GM23338 (cell line): Measurements from ENCODE around the gene MRPL52. TPM values are rescaled to one million over a fixed set of nuclear protein-coding genes. Genes with fewer than 3 reads are reported as not detected.

Source experiments
- ATAC-seq: fragments of 200-7000 bp; cut with Tn5 transposase; 3 replicates; pipeline ENCODE4 v1.9.1; 2020
- DNase-seq: peaks from one replicate; pipeline ENCODE4 v3.0.0-alpha.2; 2015; ENCODE audit warnings: low spot score
- H2AFZ ChIP-seq: fragments of 200-600 bp; sonication (generic); 2 replicates; pipeline ENCODE4 v1.8.0; 2016; ENCODE audit warnings: antibody characterized with exemption, mild to moderate bottlenecking, moderate library complexity
- H3F3A ChIP-seq: fragments of 200-600 bp; sonication (generic); replicated peaks from 2 replicates; pipeline ENCODE4 v1.8.0; 2017; ENCODE audit warnings: antibody characterized with exemption, mixed run types, low read depth
- H3K27ac ChIP-seq: fragments of 200-600 bp; sonication (generic); 2 replicates; pipeline ENCODE4 v1.6.1; 2016; ENCODE audit warnings: low read depth
- H3K27me3 ChIP-seq: fragments of 200-600 bp; sonication (generic); 2 replicates; pipeline ENCODE4 v1.8.0; 2016; ENCODE audit warnings: mild to moderate bottlenecking, mixed run types, moderate library complexity; ENCODE audit not compliant: insufficient read depth
- H3K36me3 ChIP-seq: fragments of 200-600 bp; sonication (generic); 2 replicates; pipeline ENCODE4 v1.8.0; 2016; ENCODE audit warnings: mild to moderate bottlenecking; ENCODE audit not compliant: insufficient read depth
- H3K4me1 ChIP-seq: fragments of 200-600 bp; sonication (generic); 2 replicates; pipeline ENCODE4 v1.8.0; 2016; ENCODE audit warnings: mild to moderate bottlenecking, moderate library complexity; ENCODE audit not compliant: insufficient read depth
- H3K4me2 ChIP-seq: fragments of 200-600 bp; sonication (generic); 2 replicates; pipeline ENCODE4 v1.7.1; 2017; ENCODE audit warnings: mixed run types
- H3K4me3 ChIP-seq: fragments of 200-600 bp; sonication (generic); 2 replicates; pipeline ENCODE4 v1.6.1; 2016; ENCODE audit warnings: mixed run types
- H3K79me2 ChIP-seq: fragments of 200-600 bp; sonication (generic); replicated peaks from 2 replicates; pipeline ENCODE4 v1.8.0; 2017; ENCODE audit warnings: mild to moderate bottlenecking; ENCODE audit not compliant: insufficient read depth
- H3K9me2 ChIP-seq: fragments of 200-600 bp; sonication (generic); 2 replicates; pipeline ENCODE4 v1.8.0; 2017; ENCODE audit not compliant: insufficient read depth
- H4K20me1 ChIP-seq: fragments of 200-600 bp; sonication (generic); replicated peaks from 2 replicates; pipeline ENCODE4 v1.8.0; 2017; ENCODE audit warnings: mild to moderate bottlenecking; ENCODE audit not compliant: insufficient read depth
- H3K27ac Mint-ChIP-seq: 2 replicates; pipeline ENCODE4 v1.8.0; 2020; ENCODE audit warnings: inconsistent platforms, mild to moderate bottlenecking, moderate library complexity, mixed read lengths
- H3K27me3 Mint-ChIP-seq: 3 replicates; pipeline ENCODE4 v1.8.0; 2022; ENCODE audit warnings: low read depth, mild to moderate bottlenecking, moderate library complexity, mixed read lengths, inconsistent platforms; ENCODE audit not compliant: insufficient read depth, poor library complexity
- H3K36me3 Mint-ChIP-seq: 3 replicates; pipeline ENCODE4 v1.8.0; 2021; ENCODE audit warnings: low read depth, mild to moderate bottlenecking, inconsistent platforms, moderate library complexity, mixed read lengths
- H3K4me1 Mint-ChIP-seq: 3 replicates; pipeline ENCODE4 v1.8.0; 2020; ENCODE audit warnings: mild to moderate bottlenecking, inconsistent platforms, mixed read lengths
- H3K4me3 Mint-ChIP-seq: 3 replicates; pipeline ENCODE4 v1.8.0; 2021; ENCODE audit warnings: moderate library complexity, mild to moderate bottlenecking, inconsistent platforms, mixed read lengths
- H3K9me3 Mint-ChIP-seq: 3 replicates; pipeline ENCODE4 v1.8.0; 2020; ENCODE audit warnings: moderate library complexity, mild to moderate bottlenecking, inconsistent platforms, mixed read lengths
- CREB1 ChIP-seq: fragments of 250-450 bp; sonication (Bioruptor Pico); IDR thresholded peaks from 2 replicates; pipeline ENCODE4 v1.5.0; 2020; ENCODE audit warnings: low read depth, mild to moderate bottlenecking, moderate library complexity
- EZH2 ChIP-seq: fragments of 200-600 bp; sonication (generic); IDR thresholded peaks from one replicate; pipeline ENCODE4 v1.8.0; 2017; ENCODE audit warnings: antibody characterized with exemption, mild to moderate bottlenecking, low read depth; ENCODE audit not compliant: unreplicated experiment
- EZH2phosphoT487 ChIP-seq: fragments of 200-600 bp; sonication (generic); IDR thresholded peaks from one replicate; pipeline ENCODE4 v1.8.1; 2018; ENCODE audit warnings: antibody characterized with exemption; ENCODE audit not compliant: unreplicated experiment
- JUNB ChIP-seq: IDR thresholded peaks from one replicate; pipeline ENCODE4 v1.6.1; 2016; ENCODE audit warnings: antibody characterized with exemption; ENCODE audit not compliant: unreplicated experiment
- NANOG ChIP-seq: IDR thresholded peaks from 2 replicates; pipeline ENCODE4 v1.6.1; 2016; ENCODE audit warnings: antibody characterized with exemption, borderline replicate concordance
- POLR2AphosphoS5 ChIP-seq: IDR thresholded peaks from 2 replicates; pipeline ENCODE4 v1.6.1; 2016; ENCODE audit warnings: antibody characterized with exemption, low read depth
- STAT1 ChIP-seq: IDR thresholded peaks from one replicate; pipeline ENCODE4 v1.6.1; 2016; ENCODE audit warnings: antibody characterized with exemption; ENCODE audit not compliant: unreplicated experiment
- ZNF114 ChIP-seq: fragments of 250-450 bp; sonication (Bioruptor Pico); IDR thresholded peaks from 2 replicates; pipeline ENCODE4 v1.5.0; 2020; ENCODE audit warnings: mild to moderate bottlenecking, moderate library complexity
- ZNF331 ChIP-seq: fragments of 250-450 bp; sonication (Bioruptor Pico); IDR thresholded peaks from 2 replicates; pipeline ENCODE4 v1.5.0; 2020; ENCODE audit warnings: low read depth, mild to moderate bottlenecking, moderate library complexity
- polyA plus RNA-seq: library from polyadenylated mRNA; unstranded; fragments of >200 nt; fragmentation: Nextera tagmentation; extraction: Ambion mirVana; gene quantifications from 2 replicates; pipeline ENCODE4 v1.2.1, GENCODE V29; 2016
- total RNA-seq: library from RNA; depleted of rRNA; stranded (reverse); fragments of >200 nt; shearing (Covaris generic); gene quantifications from 2 replicates; pipeline ENCODE4 v1.2.3, GENCODE V29; 2014
- TF ChIP-seq, protein P1 (sequence below): IDR thresholded peaks from 2 replicates; pipeline ENCODE4 v1.6.1; 2016; ENCODE audit warnings: antibody characterized with exemption
- TF ChIP-seq, protein P2 (sequence below): fragments of 250-450 bp; sonication (Bioruptor Pico); IDR thresholded peaks from 2 replicates; pipeline ENCODE4 v1.5.0; 2020; ENCODE audit warnings: mild to moderate bottlenecking, moderate library complexity
- TF ChIP-seq, protein P3 (sequence below), 2 experiments: fragments of 200-600 bp in 1 of 2; sonication (generic) in 1 of 2; conservative IDR thresholded peaks; 2 replicates each; pipeline versions ENCODE4 v1.5.1 to v1.6.1; 2016 to 2017; ENCODE audit warnings: antibody characterized with exemption in 2 of 2, low read depth in 2 of 2, mild to moderate bottlenecking in 2 of 2, moderate library complexity in 1 of 2
- TF ChIP-seq, protein P4 (sequence below): IDR thresholded peaks from one replicate; pipeline ENCODE4 v1.6.1; 2018; ENCODE audit warnings: antibody characterized with exemption; ENCODE audit not compliant: unreplicated experiment

MRPL52 gene
- total and polyA plus RNA-seq, 2 experiments from 2014 or later, result 131 to 617 TPM

DNA sequence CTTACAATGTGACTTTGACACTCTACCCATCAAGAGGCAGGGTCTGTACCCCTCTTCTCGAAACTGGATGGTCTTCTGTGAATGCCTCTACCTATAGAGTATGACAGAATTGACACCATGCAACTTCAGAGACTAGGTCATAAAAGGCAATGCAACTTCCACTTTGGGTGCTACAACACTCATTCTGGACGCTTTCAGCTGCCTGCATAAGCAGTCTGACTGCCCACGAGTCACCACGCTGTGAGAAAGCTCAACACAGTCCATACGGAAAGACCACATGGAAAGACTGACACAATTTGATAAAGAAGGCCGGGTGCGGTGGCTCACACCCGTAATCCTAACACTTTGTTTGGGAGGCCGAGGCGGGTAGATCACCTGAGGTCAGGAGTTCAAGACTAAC is 29.3 kb upstream of the MRPL52 start:
- Histone ChIP-seq H4K20me1 (no peaks in the 10 kb centered on the region), H3K4me1 (peaks cover 17% of the 10 kb centered on the region), H2AFZ (no peak overlapping the region), H3K79me2 (no peaks in the 10 kb centered on the region), H3K9me2 (peaks cover 10% of the 10 kb centered on the region; the same call in 1 of the 2 replicates), H3F3A (no peaks in the 10 kb centered on the region; the same call in 1 of the 2 replicates), H3K36me3 (no peaks in the 10 kb centered on the region), H3K4me3 (no peak overlapping the region), H3K4me2 (no peak overlapping the region), H3K27me3 (no peaks in the 10 kb centered on the region), H3K27ac (no peak overlapping the region)
- Mint-ChIP-seq H3K27ac (no peak overlapping the region), H3K4me1 (peaks cover 18% of the 10 kb centered on the region), H3K36me3 (peaks cover 4% of the 10 kb centered on the region), H3K4me3 (no peak overlapping the region), H3K9me3 (peaks cover 6% of the 10 kb centered on the region; the same call in 2 of the 3 replicates), H3K27me3 (peaks cover 12% of the 10 kb centered on the region)
- no peak for TF ChIP-seq NANOG
- no peak for TF ChIP-seq ZNF331 (CRISPR knock-in tag)
- no peak for TF ChIP-seq POLR2AphosphoS5
- no peak for TF ChIP-seq ZNF114 (CRISPR knock-in tag)
- no peak for TF ChIP-seq CREB1
- TF ChIP-seq JUNB, result no peak
- no peak for TF ChIP-seq EZH2
- TF ChIP-seq, protein P1, sequence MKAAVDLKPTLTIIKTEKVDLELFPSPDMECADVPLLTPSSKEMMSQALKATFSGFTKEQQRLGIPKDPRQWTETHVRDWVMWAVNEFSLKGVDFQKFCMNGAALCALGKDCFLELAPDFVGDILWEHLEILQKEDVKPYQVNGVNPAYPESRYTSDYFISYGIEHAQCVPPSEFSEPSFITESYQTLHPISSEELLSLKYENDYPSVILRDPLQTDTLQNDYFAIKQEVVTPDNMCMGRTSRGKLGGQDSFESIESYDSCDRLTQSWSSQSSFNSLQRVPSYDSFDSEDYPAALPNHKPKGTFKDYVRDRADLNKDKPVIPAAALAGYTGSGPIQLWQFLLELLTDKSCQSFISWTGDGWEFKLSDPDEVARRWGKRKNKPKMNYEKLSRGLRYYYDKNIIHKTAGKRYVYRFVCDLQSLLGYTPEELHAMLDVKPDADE, result no peak
- TF ChIP-seq, protein P2, sequence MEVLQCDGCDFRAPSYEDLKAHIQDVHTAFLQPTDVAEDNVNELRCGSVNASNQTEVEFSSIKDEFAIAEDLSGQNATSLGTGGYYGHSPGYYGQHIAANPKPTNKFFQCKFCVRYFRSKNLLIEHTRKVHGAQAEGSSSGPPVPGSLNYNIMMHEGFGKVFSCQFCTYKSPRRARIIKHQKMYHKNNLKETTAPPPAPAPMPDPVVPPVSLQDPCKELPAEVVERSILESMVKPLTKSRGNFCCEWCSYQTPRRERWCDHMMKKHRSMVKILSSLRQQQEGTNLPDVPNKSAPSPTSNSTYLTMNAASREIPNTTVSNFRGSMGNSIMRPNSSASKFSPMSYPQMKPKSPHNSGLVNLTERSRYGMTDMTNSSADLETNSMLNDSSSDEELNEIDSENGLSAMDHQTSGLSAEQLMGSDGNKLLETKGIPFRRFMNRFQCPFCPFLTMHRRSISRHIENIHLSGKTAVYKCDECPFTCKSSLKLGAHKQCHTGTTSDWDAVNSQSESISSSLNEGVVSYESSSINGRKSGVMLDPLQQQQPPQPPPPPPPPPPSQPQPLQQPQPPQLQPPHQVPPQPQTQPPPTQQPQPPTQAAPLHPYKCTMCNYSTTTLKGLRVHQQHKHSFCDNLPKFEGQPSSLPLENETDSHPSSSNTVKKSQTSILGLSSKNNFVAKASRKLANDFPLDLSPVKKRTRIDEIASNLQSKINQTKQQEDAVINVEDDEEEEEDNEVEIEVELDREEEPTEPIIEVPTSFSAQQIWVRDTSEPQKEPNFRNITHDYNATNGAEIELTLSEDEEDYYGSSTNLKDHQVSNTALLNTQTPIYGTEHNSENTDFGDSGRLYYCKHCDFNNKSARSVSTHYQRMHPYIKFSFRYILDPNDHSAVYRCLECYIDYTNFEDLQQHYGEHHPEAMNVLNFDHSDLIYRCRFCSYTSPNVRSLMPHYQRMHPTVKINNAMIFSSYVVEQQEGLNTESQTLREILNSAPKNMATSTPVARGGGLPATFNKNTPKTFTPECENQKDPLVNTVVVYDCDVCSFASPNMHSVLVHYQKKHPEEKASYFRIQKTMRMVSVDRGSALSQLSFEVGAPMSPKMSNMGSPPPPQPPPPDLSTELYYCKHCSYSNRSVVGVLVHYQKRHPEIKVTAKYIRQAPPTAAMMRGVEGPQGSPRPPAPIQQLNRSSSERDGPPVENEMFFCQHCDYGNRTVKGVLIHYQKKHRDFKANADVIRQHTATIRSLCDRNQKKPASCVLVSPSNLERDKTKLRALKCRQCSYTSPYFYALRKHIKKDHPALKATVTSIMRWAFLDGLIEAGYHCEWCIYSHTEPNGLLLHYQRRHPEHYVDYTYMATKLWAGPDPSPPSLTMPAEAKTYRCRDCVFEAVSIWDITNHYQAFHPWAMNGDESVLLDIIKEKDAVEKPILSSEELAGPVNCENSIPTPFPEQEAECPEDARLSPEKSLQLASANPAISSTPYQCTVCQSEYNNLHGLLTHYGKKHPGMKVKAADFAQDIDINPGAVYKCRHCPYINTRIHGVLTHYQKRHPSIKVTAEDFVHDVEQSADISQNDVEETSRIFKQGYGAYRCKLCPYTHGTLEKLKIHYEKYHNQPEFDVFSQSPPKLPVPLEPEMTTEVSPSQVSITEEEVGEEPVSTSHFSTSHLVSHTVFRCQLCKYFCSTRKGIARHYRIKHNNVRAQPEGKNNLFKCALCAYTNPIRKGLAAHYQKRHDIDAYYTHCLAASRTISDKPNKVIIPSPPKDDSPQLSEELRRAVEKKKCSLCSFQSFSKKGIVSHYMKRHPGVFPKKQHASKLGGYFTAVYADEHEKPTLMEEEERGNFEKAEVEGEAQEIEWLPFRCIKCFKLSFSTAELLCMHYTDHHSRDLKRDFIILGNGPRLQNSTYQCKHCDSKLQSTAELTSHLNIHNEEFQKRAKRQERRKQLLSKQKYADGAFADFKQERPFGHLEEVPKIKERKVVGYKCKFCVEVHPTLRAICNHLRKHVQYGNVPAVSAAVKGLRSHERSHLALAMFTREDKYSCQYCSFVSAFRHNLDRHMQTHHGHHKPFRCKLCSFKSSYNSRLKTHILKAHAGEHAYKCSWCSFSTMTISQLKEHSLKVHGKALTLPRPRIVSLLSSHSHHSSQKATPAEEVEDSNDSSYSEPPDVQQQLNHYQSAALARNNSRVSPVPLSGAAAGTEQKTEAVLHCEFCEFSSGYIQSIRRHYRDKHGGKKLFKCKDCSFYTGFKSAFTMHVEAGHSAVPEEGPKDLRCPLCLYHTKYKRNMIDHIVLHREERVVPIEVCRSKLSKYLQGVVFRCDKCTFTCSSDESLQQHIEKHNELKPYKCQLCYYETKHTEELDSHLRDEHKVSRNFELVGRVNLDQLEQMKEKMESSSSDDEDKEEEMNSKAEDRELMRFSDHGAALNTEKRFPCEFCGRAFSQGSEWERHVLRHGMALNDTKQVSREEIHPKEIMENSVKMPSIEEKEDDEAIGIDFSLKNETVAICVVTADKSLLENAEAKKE (CRISPR knock-in tag), result no peak
- TF ChIP-seq, protein P3, sequence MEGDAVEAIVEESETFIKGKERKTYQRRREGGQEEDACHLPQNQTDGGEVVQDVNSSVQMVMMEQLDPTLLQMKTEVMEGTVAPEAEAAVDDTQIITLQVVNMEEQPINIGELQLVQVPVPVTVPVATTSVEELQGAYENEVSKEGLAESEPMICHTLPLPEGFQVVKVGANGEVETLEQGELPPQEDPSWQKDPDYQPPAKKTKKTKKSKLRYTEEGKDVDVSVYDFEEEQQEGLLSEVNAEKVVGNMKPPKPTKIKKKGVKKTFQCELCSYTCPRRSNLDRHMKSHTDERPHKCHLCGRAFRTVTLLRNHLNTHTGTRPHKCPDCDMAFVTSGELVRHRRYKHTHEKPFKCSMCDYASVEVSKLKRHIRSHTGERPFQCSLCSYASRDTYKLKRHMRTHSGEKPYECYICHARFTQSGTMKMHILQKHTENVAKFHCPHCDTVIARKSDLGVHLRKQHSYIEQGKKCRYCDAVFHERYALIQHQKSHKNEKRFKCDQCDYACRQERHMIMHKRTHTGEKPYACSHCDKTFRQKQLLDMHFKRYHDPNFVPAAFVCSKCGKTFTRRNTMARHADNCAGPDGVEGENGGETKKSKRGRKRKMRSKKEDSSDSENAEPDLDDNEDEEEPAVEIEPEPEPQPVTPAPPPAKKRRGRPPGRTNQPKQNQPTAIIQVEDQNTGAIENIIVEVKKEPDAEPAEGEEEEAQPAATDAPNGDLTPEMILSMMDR (conservative IDR thresholded peaks at IDR 0.05; ENCODE audit: low read depth in 2 of 2), result no peak
- TF ChIP-seq STAT1, result no peak
- no peak for TF ChIP-seq EZH2phosphoT487
- TF ChIP-seq, protein P4, sequence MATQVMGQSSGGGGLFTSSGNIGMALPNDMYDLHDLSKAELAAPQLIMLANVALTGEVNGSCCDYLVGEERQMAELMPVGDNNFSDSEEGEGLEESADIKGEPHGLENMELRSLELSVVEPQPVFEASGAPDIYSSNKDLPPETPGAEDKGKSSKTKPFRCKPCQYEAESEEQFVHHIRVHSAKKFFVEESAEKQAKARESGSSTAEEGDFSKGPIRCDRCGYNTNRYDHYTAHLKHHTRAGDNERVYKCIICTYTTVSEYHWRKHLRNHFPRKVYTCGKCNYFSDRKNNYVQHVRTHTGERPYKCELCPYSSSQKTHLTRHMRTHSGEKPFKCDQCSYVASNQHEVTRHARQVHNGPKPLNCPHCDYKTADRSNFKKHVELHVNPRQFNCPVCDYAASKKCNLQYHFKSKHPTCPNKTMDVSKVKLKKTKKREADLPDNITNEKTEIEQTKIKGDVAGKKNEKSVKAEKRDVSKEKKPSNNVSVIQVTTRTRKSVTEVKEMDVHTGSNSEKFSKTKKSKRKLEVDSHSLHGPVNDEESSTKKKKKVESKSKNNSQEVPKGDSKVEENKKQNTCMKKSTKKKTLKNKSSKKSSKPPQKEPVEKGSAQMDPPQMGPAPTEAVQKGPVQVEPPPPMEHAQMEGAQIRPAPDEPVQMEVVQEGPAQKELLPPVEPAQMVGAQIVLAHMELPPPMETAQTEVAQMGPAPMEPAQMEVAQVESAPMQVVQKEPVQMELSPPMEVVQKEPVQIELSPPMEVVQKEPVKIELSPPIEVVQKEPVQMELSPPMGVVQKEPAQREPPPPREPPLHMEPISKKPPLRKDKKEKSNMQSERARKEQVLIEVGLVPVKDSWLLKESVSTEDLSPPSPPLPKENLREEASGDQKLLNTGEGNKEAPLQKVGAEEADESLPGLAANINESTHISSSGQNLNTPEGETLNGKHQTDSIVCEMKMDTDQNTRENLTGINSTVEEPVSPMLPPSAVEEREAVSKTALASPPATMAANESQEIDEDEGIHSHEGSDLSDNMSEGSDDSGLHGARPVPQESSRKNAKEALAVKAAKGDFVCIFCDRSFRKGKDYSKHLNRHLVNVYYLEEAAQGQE, result no peak
- ATAC-seq (no peak), DNase-seq (no peak)
